ENCODE data around the gene CSF1R.

DNA sequence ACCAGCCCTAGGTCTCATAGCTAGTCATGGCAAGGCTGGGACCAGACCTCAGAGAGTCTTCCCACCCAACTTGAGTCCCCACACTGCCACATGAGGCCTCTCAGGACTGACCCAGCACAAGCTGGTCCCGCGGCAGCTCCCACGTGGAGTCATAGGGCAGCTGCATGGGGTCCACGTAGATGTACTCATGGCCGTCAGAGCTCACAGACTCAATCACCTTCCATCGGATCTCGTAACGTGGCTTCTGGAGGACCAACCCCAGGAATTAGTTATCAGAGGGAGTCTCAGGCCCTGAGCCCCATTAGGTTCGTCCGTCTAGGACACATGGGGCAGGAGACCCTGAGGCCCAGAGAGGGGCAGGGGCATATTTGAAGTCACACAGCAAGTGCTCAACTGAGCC is 39.0 kb upstream of the CSF1R start:
- TF ChIP-seq RCOR1 (IDR thresholded peaks at IDR 0.05; ENCODE audit: low read length) (no peak), RAD21 (IDR thresholded peaks at IDR 0.05; ENCODE audit: low read length) (no peak), CTCF (IDR thresholded peaks at IDR 0.05) (no peak), EZH2phosphoT487 (IDR thresholded peaks at IDR 0.05; ENCODE audit: borderline replicate concordance, low read depth) (no peak), YY1 (IDR thresholded peaks at IDR 0.05; ENCODE audit: low read depth) (no peak), USF2 (IDR thresholded peaks at IDR 0.05; ENCODE audit: borderline replicate concordance, low read depth, low read length) (no peak), RFX5 (IDR thresholded peaks at IDR 0.05; ENCODE audit: low read length) (no peak), TAF1 (IDR thresholded peaks at IDR 0.05; ENCODE audit: borderline replicate concordance, low read depth, low read length) (no peak), REST (IDR thresholded peaks at IDR 0.05; ENCODE audit: low read depth, low read length) (no peak), SMC3 (IDR thresholded peaks at IDR 0.05; ENCODE audit: low read depth, low read length) (no peak), MEF2A (IDR thresholded peaks at IDR 0.05; ENCODE audit: borderline replicate concordance, low read depth) (no peak), SIN3A (IDR thresholded peaks at IDR 0.05; ENCODE audit: borderline replicate concordance, low read depth, low read length) (no peak)
- TF ChIP-seq, protein P1, sequence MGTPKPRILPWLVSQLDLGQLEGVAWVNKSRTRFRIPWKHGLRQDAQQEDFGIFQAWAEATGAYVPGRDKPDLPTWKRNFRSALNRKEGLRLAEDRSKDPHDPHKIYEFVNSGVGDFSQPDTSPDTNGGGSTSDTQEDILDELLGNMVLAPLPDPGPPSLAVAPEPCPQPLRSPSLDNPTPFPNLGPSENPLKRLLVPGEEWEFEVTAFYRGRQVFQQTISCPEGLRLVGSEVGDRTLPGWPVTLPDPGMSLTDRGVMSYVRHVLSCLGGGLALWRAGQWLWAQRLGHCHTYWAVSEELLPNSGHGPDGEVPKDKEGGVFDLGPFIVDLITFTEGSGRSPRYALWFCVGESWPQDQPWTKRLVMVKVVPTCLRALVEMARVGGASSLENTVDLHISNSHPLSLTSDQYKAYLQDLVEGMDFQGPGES (IDR thresholded peaks at IDR 0.05; ENCODE audit: low read depth, low read length) = no peak
